K562 (cell line): ENCODE measurements around the gene ZSCAN2. TPM values are rescaled to one million over a fixed set of nuclear protein-coding genes. Genes with fewer than 3 reads are reported as not detected.

Experiments used
- BRCA1 ChIP-seq, 2 experiments: fragments of 450-650 bp in 1 of 2; sonication (generic) in 1 of 2; formaldehyde crosslinking in 1 of 2; IDR thresholded peaks; 2 replicates each; pipeline versions ENCODE4 v1.5.0 to v1.6.1; 2017 to 2020; ENCODE audit warnings: mild to moderate bottlenecking in 1 of 2, missing genetic modification reagents in 1 of 2
- DACH1 ChIP-seq: fragments of 450-650 bp; IDR thresholded peaks from 2 replicates; pipeline ENCODE4 v1.6.1; 2018; ENCODE audit not compliant: partially characterized antibody
- GATAD2A ChIP-seq: fragments of 450-650 bp; IDR thresholded peaks from 2 replicates; pipeline ENCODE4 v1.6.1; 2017
- HDAC6 ChIP-seq: IDR thresholded peaks from 2 replicates; pipeline ENCODE4 v1.6.1; 2012; ENCODE audit warnings: low read depth, mild to moderate bottlenecking, control low read depth, inconsistent platforms, low read length, moderate library complexity
- LCOR ChIP-seq: sonication (generic); formaldehyde crosslinking; IDR thresholded peaks from 2 replicates; pipeline ENCODE4 v1.8.0; 2022; ENCODE audit warnings: mild to moderate bottlenecking, missing genetic modification reagents
- PPARD ChIP-seq: fragments of 250-450 bp; sonication (Bioruptor Pico); IDR thresholded peaks from 2 replicates; pipeline ENCODE4 v1.8.0; 2022; ENCODE audit warnings: inconsistent platforms, mild to moderate bottlenecking, moderate library complexity
- PTRF ChIP-seq: fragments of 450-650 bp; IDR thresholded peaks from 2 replicates; pipeline ENCODE4 v1.6.1; 2016; ENCODE audit warnings: mild to moderate bottlenecking, missing genetic modification characterization, missing compliant biosample characterization
- RUNX1 ChIP-seq: sonication (generic); IDR thresholded peaks from 2 replicates; pipeline ENCODE4 v1.6.1; 2016; ENCODE audit warnings: antibody characterized with exemption, low read depth
- SP1 ChIP-seq: sonication (generic); formaldehyde crosslinking; IDR thresholded peaks from 2 replicates; pipeline ENCODE4 v1.8.1; 2022; ENCODE audit warnings: mild to moderate bottlenecking, missing genetic modification reagents
- VEZF1 ChIP-seq: fragments of 200-800 bp; sonication (Bioruptor generic); IDR thresholded peaks from 2 replicates; pipeline ENCODE4 v1.6.1; 2017; ENCODE audit warnings: missing genetic modification characterization, missing compliant biosample characterization
- ZEB2 ChIP-seq: fragments of 450-650 bp; IDR thresholded peaks from 2 replicates; pipeline ENCODE4 v1.6.1; 2016
- ZNF263 ChIP-seq: sonication (generic); formaldehyde crosslinking; IDR thresholded peaks from 2 replicates; pipeline ENCODE4 v1.8.0; 2022; ENCODE audit warnings: mild to moderate bottlenecking, missing genetic modification reagents, borderline replicate concordance
- ZNF280A ChIP-seq: fragments of 450-650 bp; IDR thresholded peaks from 2 replicates; pipeline ENCODE4 v1.6.1; 2018; ENCODE audit warnings: mild to moderate bottlenecking, low read depth; ENCODE audit not compliant: partially characterized antibody
- ZNF316 ChIP-seq: fragments of 450-650 bp; IDR thresholded peaks from 2 replicates; pipeline ENCODE4 v1.6.1; 2016
- ZNF407 ChIP-seq: fragments of 450-650 bp; IDR thresholded peaks from 2 replicates; pipeline ENCODE4 v1.6.1; 2016; ENCODE audit warnings: low read depth
- ZNF780A ChIP-seq: fragments of 250-450 bp; sonication (Bioruptor Pico); IDR thresholded peaks from 2 replicates; pipeline ENCODE4 v1.5.0; 2021; ENCODE audit warnings: mild to moderate bottlenecking
- ZNF830 ChIP-seq: fragments of 250-450 bp; sonication (Bioruptor Pico); IDR thresholded peaks from 2 replicates; pipeline ENCODE4 v1.5.0; 2021; ENCODE audit warnings: mild to moderate bottlenecking
- polyA plus RNA-seq, 8 experiments: library from polyadenylated mRNA; depleted of rRNA in 4 of 8; stranded (reverse) in 5 of 8; unstranded in 3 of 8; fragments of >200 nt; fragmentation: Nextera tagmentation in 2 of 8; fragmentation: Illumina TruSeq in 1 of 8; extraction: Ambion mirVana in 2 of 8; extraction: Trizol in 1 of 8; gene quantifications; 2 replicates each; pipeline versions ENCODE4 v1.2.1 to v1.2.3, GENCODE V29; 2011 to 2014; ENCODE audit warnings: inconsistent platforms in 1 of 8, missing spikeins in 1 of 8
- total RNA-seq, 7 experiments: library from RNA; depleted of rRNA in 6 of 7; stranded (reverse); fragments of >200 nt in 6 of 7; fragmentation: Illumina TruSeq in 2 of 7; extraction: Trizol in 2 of 7; gene quantifications; 2 replicates each; pipeline versions ENCODE4 v1.2.1 to v1.2.3, GENCODE V29; 2011 to 2021; ENCODE audit warnings: low replicate concordance in 1 of 7

The ZSCAN2 gene
- total and polyA plus RNA-seq, 9 of the 15 experiments (the other 6 are each of a cell fraction or from before 2014, with no cell fraction given), result 1.7 to 14.2 (median 6.6) TPM

- TF ChIP-seq DACH1 (no peak), RUNX1 (no peak), HDAC6 (no peak), SP1 (CRISPR knock-in tag) (peak; percentile 88), ZNF780A (no peak), PTRF (tag) (no peak), BRCA1 (IDR thresholded peaks at IDR 0.05) (no peak), BRCA1 (CRISPR knock-in tag; IDR thresholded peaks at IDR 0.05) (no peak), PPARD (CRISPR knock-in tag) (no peak), ZNF263 (peak; percentile 31), ZNF316 (peak; percentile 87), LCOR (CRISPR knock-in tag) (peak; percentile 47; the same call in 1 of the 2 replicates), ZNF407 (no peak), ZEB2 (no peak), ZNF280A (no peak), GATAD2A (no peak), VEZF1 (peak; percentile 77; the same call in 1 of the 2 replicates), ZNF830 (no peak)
Observed at GRCh38 chr15:84600687-84601554, at the start of gene ZSCAN2 (continued).
